ENCODE results near the gene TADA3. TPM values are rescaled to one million over a fixed set of nuclear protein-coding genes. Genes with fewer than 3 reads are reported as not detected.

The TADA3 gene
- total RNA-seq, 1 donor from 2014 or later = 27.1 TPM

DNA sequence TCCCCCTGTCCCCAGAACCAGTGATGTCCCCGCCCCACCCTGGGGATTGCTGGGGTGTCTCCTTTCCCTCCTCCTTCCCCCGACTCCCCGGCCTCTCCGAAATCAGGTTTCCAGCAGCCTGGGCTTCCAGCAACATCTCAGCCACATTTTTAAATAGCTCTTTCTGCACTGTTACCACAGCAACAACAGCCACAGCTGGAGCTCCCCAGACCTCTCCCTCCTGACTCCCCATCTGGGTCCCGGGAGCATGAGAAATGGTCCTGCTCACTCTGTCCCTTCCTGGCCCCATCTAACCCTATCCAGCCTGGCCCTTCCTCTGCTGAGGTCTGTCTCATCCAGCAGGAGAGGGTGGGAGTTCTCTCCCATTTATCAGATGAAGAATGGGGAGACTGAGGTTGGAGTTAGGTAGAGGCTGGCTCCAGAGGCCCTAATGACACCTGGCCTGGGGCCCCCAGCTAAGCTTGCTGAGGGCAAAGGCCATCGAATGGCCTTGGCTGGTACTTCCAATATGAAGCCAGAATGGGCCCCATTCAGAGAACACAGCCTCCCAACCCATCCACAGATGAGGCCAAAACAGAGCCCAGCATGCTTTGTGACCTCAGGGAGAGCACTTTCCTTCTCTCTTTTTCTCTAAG lies 24.0 kb downstream of the TADA3 start:
- peak overlapping the region in 1 of 3 donors; percentile 6 for H3K4me3 ChIP-seq (ENCODE audit: low read length in 3 of 3)
- H3K27me3 ChIP-seq (ENCODE audit: control insufficient read depth in 3 of 3, insufficient read depth in 3 of 3, low read length in 3 of 3) = peaks cover 0 to 12% (median 4%) of the 10 kb centered on the region in 3 donors
- no peak overlapping the region for H3K27ac ChIP-seq (ENCODE audit: low read depth, low read length)
- peaks cover 20 to 34% (median 30%) of the 10 kb centered on the region in 3 donors for H3K4me1 ChIP-seq (ENCODE audit: control insufficient read depth in 3 of 3, insufficient read depth in 3 of 3, low read length in 3 of 3)
- H3K9ac ChIP-seq (ENCODE audit: low read depth in 1 of 3, low read length in 3 of 3) = peak overlapping the region in 1 of 3 donors; percentile 27
- H3K36me3 ChIP-seq (ENCODE audit: control insufficient read depth in 3 of 3, insufficient read depth in 3 of 3, low read length in 3 of 3) = peaks cover 0 to 9% (median 2%) of the 10 kb centered on the region in 3 donors
- no peaks in the 10 kb centered on the region for H3K9me3 ChIP-seq (ENCODE audit: control insufficient read depth in 3 of 3, low read length in 3 of 3)

DNA sequence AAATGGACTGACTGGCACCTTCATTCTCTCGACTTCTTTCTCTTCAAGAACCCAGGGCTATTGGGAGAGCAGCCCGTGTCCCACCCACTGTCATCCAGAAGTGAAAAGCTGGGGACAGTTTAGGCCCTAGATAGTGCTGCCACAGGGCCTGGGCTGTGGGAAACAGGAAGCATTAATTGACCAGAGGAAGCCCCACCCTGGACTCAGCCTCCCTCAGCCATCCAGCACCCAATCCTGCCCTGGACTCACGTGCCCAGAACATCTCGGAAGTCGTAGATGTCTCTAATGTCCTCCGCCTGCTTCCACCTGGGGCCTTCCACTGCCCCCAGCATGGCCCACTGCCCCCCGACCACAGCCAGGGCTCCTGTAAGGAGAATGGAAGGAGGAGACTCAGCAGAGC lies 24.9 kb downstream of the TADA3 start:
- peaks cover 20 to 34% (median 30%) of the 10 kb centered on the region in 3 donors for H3K4me1 ChIP-seq (ENCODE audit: control insufficient read depth in 3 of 3, insufficient read depth in 3 of 3, low read length in 3 of 3)
- no peak overlapping the region for H3K27ac ChIP-seq (ENCODE audit: low read depth, low read length)
- no peak overlapping the region for H3K4me3 ChIP-seq (ENCODE audit: low read length in 3 of 3)

DNA sequence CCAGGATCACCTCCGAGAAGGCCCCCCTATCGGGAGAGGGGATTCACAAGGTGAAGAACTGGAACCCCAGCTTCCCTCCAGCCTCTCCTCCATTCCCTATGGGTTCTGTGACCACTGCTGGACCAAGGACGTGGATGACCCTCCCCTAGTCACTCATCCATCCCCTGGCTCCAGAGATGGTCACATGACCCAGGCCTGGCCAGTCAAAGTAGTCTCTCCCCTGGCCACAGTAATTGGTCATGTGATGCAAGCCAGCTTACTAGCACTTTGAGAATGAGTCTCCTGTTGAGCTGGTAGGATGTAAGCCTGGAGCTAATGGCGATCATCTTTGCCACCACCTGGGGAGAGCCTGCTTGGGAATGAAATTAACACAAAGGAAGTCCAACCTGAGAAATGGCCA lies 26.4 kb downstream of the TADA3 start:
- Histone ChIP-seq H3K9me3 (ENCODE audit: control insufficient read depth in 3 of 3, low read length in 3 of 3) (no peaks in the 10 kb centered on the region), H3K27me3 (ENCODE audit: control insufficient read depth in 3 of 3, insufficient read depth in 3 of 3, low read length in 3 of 3) (peaks cover 0 to 12% (median 4%) of the 10 kb centered on the region in 3 donors), H3K36me3 (ENCODE audit: control insufficient read depth in 3 of 3, insufficient read depth in 3 of 3, low read length in 3 of 3) (peaks cover 4 to 17% (median 12%) of the 10 kb centered on the region in 3 donors), H3K4me3 (ENCODE audit: low read length in 3 of 3) (no peak overlapping the region), H3K27ac (ENCODE audit: low read depth, low read length) (no peak overlapping the region), H3K9ac (ENCODE audit: low read depth in 1 of 3, low read length in 3 of 3) (no peak overlapping the region), H3K4me1 (ENCODE audit: control insufficient read depth in 3 of 3, insufficient read depth in 3 of 3, low read length in 3 of 3) (peaks cover 20 to 34% (median 30%) of the 10 kb centered on the region in 3 donors)

More for the DNA sequence above, 24.9 kb downstream of the TADA3 start:
- Histone ChIP-seq H3K9ac (ENCODE audit: low read depth in 1 of 3, low read length in 3 of 3) (peak overlapping the region in 1 of 3 donors; percentile 54), H3K36me3 (ENCODE audit: control insufficient read depth in 3 of 3, insufficient read depth in 3 of 3, low read length in 3 of 3) (peaks cover 0 to 11% (median 6%) of the 10 kb centered on the region in 3 donors), H3K9me3 (ENCODE audit: control insufficient read depth in 3 of 3, low read length in 3 of 3) (no peaks in the 10 kb centered on the region), H3K27me3 (ENCODE audit: control insufficient read depth in 3 of 3, insufficient read depth in 3 of 3, low read length in 3 of 3) (peaks cover 0 to 12% (median 4%) of the 10 kb centered on the region in 3 donors)

DNA sequence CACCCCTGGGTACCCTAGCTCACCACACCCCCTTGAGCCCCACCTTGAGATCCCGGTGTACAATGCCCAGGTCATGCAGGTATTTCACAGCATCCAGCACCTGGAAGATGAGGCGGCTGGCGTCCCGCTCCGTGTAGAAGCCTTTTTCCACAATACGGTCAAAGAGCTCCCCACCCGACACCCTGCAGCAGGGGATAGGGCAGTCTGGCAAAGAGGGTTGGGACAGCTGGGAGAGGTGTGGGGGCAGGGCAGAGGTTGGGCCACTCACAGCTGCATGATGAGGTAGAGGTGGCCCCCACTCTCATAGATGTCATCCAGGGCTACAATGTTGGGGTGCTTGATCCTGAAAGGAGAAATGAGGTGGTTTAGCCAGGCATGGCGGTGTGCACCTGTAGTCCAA lies 29.4 kb downstream of the TADA3 start:
- no peak overlapping the region for H3K9ac ChIP-seq (ENCODE audit: low read depth in 1 of 3, low read length in 3 of 3)
- H3K27me3 ChIP-seq (ENCODE audit: control insufficient read depth in 3 of 3, insufficient read depth in 3 of 3, low read length in 3 of 3) = no peaks in the 10 kb centered on the region
- no peaks in the 10 kb centered on the region for H3K9me3 ChIP-seq (ENCODE audit: control insufficient read depth in 3 of 3, low read length in 3 of 3)
- no peak overlapping the region for H3K4me3 ChIP-seq (ENCODE audit: low read length in 3 of 3)
- H3K27ac ChIP-seq (ENCODE audit: low read depth, low read length) = no peak overlapping the region
- peaks cover 4 to 11% (median 7%) of the 10 kb centered on the region in 3 donors for H3K4me1 ChIP-seq (ENCODE audit: control insufficient read depth in 3 of 3, insufficient read depth in 3 of 3, low read length in 3 of 3)
- H3K36me3 ChIP-seq (ENCODE audit: control insufficient read depth in 3 of 3, insufficient read depth in 3 of 3, low read length in 3 of 3) = peaks cover 18 to 28% (median 28%) of the 10 kb centered on the region in 3 donors

DNA sequence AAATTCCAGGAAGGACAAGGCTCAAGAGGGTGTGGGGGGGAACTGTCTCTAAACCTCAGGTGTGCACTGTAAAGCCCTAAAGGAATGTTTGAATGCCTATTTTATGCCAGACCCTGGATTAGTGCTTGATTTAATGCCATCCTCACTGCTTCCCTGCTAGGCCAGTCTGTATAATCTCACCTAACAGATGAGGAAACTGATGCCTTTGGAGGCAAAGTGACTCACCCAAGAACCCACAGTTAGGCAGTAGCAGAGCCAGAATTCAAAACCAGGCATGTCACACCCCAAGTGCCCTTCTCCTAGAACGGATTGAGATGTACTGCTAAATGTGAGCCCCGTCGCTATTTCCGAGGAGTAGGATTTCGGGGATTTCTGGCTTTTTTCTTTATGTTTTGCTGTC lies 30.4 kb downstream of the TADA3 start:
- no peak overlapping the region for H3K4me3 ChIP-seq (ENCODE audit: low read length in 3 of 3)
- H3K27me3 ChIP-seq (ENCODE audit: control insufficient read depth in 3 of 3, insufficient read depth in 3 of 3, low read length in 3 of 3) = no peaks in the 10 kb centered on the region
- H3K27ac ChIP-seq (ENCODE audit: low read depth, low read length) = no peak overlapping the region
- no peak overlapping the region for H3K9ac ChIP-seq (ENCODE audit: low read depth in 1 of 3, low read length in 3 of 3)
- H3K9me3 ChIP-seq (ENCODE audit: control insufficient read depth in 3 of 3, low read length in 3 of 3) = no peaks in the 10 kb centered on the region
- H3K36me3 ChIP-seq (ENCODE audit: control insufficient read depth in 3 of 3, insufficient read depth in 3 of 3, low read length in 3 of 3) = peaks cover 26 to 35% (median 34%) of the 10 kb centered on the region in 3 donors
- peaks cover 1 to 3% (median 1%) of the 10 kb centered on the region in 3 donors for H3K4me1 ChIP-seq (ENCODE audit: control insufficient read depth in 3 of 3, insufficient read depth in 3 of 3, low read length in 3 of 3)

DNA sequence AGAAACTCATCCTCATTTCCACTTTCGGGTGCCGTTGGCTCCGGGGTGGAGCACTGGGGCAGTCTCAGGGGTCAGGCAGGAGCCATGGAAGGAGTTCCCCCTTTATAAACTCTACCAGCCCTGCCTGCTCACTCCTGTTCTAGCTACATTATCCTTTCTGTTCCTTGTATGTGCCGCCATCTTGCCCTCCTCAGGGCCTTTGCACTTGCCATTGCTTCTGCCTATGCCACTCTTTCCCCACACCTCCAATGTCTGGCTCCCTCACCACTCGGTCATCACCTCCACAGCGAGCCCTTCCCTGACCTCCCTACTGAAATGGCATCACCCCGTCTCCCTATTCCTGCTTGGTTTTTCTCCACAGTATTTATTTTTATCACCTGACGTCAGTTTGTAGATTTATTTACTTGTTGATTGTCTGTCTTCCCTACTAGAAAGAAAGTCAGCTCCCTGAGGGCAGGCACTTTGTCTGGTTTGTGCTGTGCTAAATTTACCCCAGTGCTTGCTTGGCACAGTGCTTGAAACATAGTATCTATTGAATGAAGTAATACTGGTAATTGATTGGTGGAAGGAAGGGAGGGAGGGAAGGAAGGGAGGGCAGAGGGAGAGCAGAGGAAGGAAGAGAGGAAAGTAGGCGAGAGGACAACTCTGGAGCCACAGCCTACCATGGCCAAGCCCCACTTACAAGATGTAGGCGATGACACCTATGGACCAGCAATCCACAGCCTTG lies 31.3 kb downstream of the TADA3 start:
- H3K36me3 ChIP-seq (ENCODE audit: control insufficient read depth in 3 of 3, insufficient read depth in 3 of 3, low read length in 3 of 3) = peaks cover 36 to 43% (median 42%) of the 10 kb centered on the region in 3 donors
- no peaks in the 10 kb centered on the region for H3K9me3 ChIP-seq (ENCODE audit: control insufficient read depth in 3 of 3, low read length in 3 of 3)
- H3K27me3 ChIP-seq (ENCODE audit: control insufficient read depth in 3 of 3, insufficient read depth in 3 of 3, low read length in 3 of 3) = no peaks in the 10 kb centered on the region
- H3K9ac ChIP-seq (ENCODE audit: low read depth in 1 of 3, low read length in 3 of 3) = no peak overlapping the region
- H3K4me1 ChIP-seq (ENCODE audit: control insufficient read depth in 3 of 3, insufficient read depth in 3 of 3, low read length in 3 of 3) = no peaks in the 10 kb centered on the region
- H3K4me3 ChIP-seq (ENCODE audit: low read length in 3 of 3) = no peak overlapping the region
- no peak overlapping the region for H3K27ac ChIP-seq (ENCODE audit: low read depth, low read length)

DNA sequence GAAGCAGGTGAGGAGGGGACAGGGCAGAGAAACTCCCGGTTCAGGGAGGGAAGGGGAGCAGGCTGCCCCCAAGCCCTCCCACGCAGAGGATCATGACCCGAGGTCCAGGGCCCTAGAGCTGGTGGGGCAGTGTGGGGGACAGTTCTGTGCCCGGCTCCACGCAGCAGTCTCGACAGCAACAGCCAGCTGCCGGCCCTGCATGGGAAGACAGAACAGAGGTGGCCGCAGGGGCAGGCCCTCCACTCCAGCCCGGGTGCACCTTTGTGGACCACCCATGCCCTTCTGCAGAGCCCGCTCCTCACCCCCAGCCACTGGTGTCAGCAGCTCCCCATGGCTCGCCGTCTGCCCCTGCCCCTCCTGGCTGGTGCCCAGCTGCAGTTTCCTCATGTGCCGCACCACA lies 34.8 kb downstream of the TADA3 start:
- H3K9ac ChIP-seq (ENCODE audit: low read depth in 1 of 3, low read length in 3 of 3) = no peak overlapping the region
- peaks cover 3 to 6% (median 5%) of the 10 kb centered on the region in 3 donors for H3K4me1 ChIP-seq (ENCODE audit: control insufficient read depth in 3 of 3, insufficient read depth in 3 of 3, low read length in 3 of 3)
- no peaks in the 10 kb centered on the region for H3K27me3 ChIP-seq (ENCODE audit: control insufficient read depth in 3 of 3, insufficient read depth in 3 of 3, low read length in 3 of 3)
- H3K36me3 ChIP-seq (ENCODE audit: control insufficient read depth in 3 of 3, insufficient read depth in 3 of 3, low read length in 3 of 3) = peaks cover 44 to 48% (median 45%) of the 10 kb centered on the region in 3 donors
- no peak overlapping the region for H3K4me3 ChIP-seq (ENCODE audit: low read length in 3 of 3)
- H3K9me3 ChIP-seq (ENCODE audit: control insufficient read depth in 3 of 3, low read length in 3 of 3) = no peaks in the 10 kb centered on the region
- H3K27ac ChIP-seq (ENCODE audit: low read depth, low read length) = no peak overlapping the region

DNA sequence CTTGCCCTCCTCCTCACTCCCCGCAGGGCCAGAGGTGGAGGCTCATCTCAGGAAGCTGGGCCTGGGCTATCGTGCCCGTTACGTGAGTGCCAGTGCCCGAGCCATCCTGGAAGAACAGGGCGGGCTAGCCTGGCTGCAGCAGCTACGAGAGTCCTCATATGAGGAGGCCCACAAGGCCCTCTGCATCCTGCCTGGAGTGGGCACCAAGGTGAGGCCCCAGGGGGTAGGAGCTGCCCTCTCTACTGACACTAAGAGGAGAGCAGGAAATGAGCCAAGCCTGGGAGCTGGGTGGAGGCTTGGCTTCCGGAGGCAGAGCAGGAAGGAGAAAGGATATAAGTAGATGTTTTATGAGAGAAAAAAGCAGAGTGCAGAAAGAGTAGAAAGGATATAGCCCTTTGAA lies 37.6 kb downstream of the TADA3 start:
- peak overlapping the region in 2 of 3 donors; percentile 33 for H3K9ac ChIP-seq (ENCODE audit: low read depth in 1 of 3, low read length in 3 of 3)
- H3K27me3 ChIP-seq (ENCODE audit: control insufficient read depth in 3 of 3, insufficient read depth in 3 of 3, low read length in 3 of 3) = no peaks in the 10 kb centered on the region
- peaks cover 43 to 48% (median 47%) of the 10 kb centered on the region in 3 donors for H3K36me3 ChIP-seq (ENCODE audit: control insufficient read depth in 3 of 3, insufficient read depth in 3 of 3, low read length in 3 of 3)
- H3K4me1 ChIP-seq (ENCODE audit: control insufficient read depth in 3 of 3, insufficient read depth in 3 of 3, low read length in 3 of 3) = peaks cover 20 to 25% (median 24%) of the 10 kb centered on the region in 3 donors
- H3K9me3 ChIP-seq (ENCODE audit: control insufficient read depth in 3 of 3, low read length in 3 of 3) = no peaks in the 10 kb centered on the region
- no peak overlapping the region for H3K27ac ChIP-seq (ENCODE audit: low read depth, low read length)
- H3K4me3 ChIP-seq (ENCODE audit: low read length in 3 of 3) = no peak overlapping the region

DNA sequence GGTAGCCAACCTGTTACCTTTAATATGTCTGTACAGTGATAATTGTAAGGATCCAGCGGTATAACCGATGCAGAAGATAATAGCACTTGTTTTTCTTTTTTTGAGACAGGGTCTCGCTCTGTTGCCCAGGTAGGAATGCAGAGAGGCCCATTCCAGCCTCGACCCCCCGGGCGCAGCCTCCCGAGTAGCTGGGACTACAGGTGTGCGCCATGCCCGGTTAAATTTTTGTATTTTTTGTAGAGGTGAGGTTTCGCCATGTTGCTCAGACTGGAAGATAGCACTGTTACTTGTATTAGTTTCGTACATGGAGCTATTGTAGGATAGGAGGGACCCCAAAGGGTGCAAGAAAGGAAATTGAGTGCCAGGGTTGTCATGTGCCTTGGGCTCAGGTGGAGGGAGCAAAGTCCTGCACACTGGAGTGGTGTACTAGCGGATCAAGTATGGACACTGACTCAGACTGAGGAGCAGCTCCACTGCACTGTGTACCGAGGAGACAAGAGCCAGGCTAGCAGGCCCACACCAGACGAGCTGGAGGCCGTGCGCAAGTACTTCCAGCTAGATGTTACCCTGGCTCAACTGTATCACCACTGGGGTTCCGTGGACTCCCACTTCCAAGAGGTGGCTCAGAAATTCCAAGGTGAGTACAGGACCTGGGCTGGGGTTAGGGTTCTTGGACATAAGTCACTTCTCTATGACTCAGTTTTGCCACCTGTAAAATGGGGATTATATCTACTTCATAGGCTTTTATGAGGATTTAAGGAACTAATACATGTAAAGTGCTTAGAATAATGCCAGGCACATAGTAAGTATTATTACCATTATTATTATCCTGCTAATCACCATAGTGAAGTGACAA lies 41.5 kb downstream of the TADA3 start:
- Histone ChIP-seq H3K36me3 (ENCODE audit: control insufficient read depth in 3 of 3, insufficient read depth in 3 of 3, low read length in 3 of 3) (peaks cover 47 to 48% (median 48%) of the 10 kb centered on the region in 3 donors), H3K9me3 (ENCODE audit: control insufficient read depth in 3 of 3, low read length in 3 of 3) (no peaks in the 10 kb centered on the region), H3K27ac (ENCODE audit: low read depth, low read length) (peak overlapping the region; percentile 82), H3K27me3 (ENCODE audit: control insufficient read depth in 3 of 3, insufficient read depth in 3 of 3, low read length in 3 of 3) (no peaks in the 10 kb centered on the region), H3K9ac (ENCODE audit: low read depth in 1 of 3, low read length in 3 of 3) (peak overlapping the region; percentile 80 to 90 (median 89)), H3K4me1 (ENCODE audit: control insufficient read depth in 3 of 3, insufficient read depth in 3 of 3, low read length in 3 of 3) (peaks cover 26 to 30% (median 29%) of the 10 kb centered on the region in 3 donors), H3K4me3 (ENCODE audit: low read length in 3 of 3) (peak overlapping the region; percentile 94 to 98 (median 95))

Measured in skeletal muscle tissue (tissue), 4 donors.